PFSK-1 (cell line): ENCODE data around the gene RASGRP2.
A peak's percentile ranks its signal among the peaks of the same experiment; 100 is the strongest.

Experiments used
- FOXP2 ChIP-seq: optimal IDR thresholded peaks from 2 replicates; pipeline ENCODE3; 2011; ENCODE audit warnings: borderline replicate concordance, control low read depth, inconsistent platforms; ENCODE audit not compliant: insufficient read depth; ENCODE audit errors: extremely low read length, extremely low read depth
- POLR2AphosphoS5 ChIP-seq: IDR thresholded peaks from 2 replicates; pipeline ENCODE4 v1.6.1; 2012; ENCODE audit warnings: low read depth, mild to moderate bottlenecking, control low read depth, low read length, moderate library complexity
- REST ChIP-seq, 2 experiments: IDR thresholded peaks; 2 replicates each; pipeline versions ENCODE4 v1.6.1 to v1.8.0; 2011 to 2012; ENCODE audit warnings: low read depth in 2 of 2, low read length in 2 of 2, control low read depth in 1 of 2, inconsistent platforms in 1 of 2, mild to moderate bottlenecking in 1 of 2, moderate library complexity in 1 of 2; ENCODE audit not compliant: insufficient read depth in 1 of 2
- SIN3A ChIP-seq: IDR thresholded peaks from 2 replicates; pipeline ENCODE4 v1.6.1; 2012; ENCODE audit warnings: mild to moderate bottlenecking, low read length, moderate library complexity, borderline replicate concordance; ENCODE audit not compliant: insufficient read depth
- TAF1 ChIP-seq: IDR thresholded peaks from 2 replicates; pipeline ENCODE4 v1.6.1; 2012; ENCODE audit warnings: low read length, control low read depth, borderline replicate concordance; ENCODE audit not compliant: insufficient read depth

RASGRP2 gene

GRCh38 chr11:64745189-64745520, 1.2 kb upstream of the RASGRP2 start:
- TF ChIP-seq POLR2AphosphoS5: no peak
- TF ChIP-seq SIN3A: no peak
- no peak for TF ChIP-seq TAF1
- no peak for TF ChIP-seq FOXP2
- TF ChIP-seq REST (IDR thresholded peaks at IDR 0.05; ENCODE audit: insufficient read depth in 1 of 2, low read depth in 2 of 2, low read length in 2 of 2): no peak

- no peak for TF ChIP-seq FOXP2
- TF ChIP-seq REST (IDR thresholded peaks at IDR 0.05; ENCODE audit: insufficient read depth in 1 of 2, low read depth in 2 of 2, low read length in 2 of 2): no peak
- no peak for TF ChIP-seq SIN3A
- no peak for TF ChIP-seq TAF1
- TF ChIP-seq POLR2AphosphoS5: no peak
These were observed 724 bp upstream of the RASGRP2 start for GRCh38 chr11:64744544-64745188.

- TF ChIP-seq REST (IDR thresholded peaks at IDR 0.05; ENCODE audit: insufficient read depth in 1 of 2, low read depth in 2 of 2, low read length in 2 of 2) (no peak), SIN3A (no peak), FOXP2 (peak; percentile 68), POLR2AphosphoS5 (no peak)
These were observed 902 bp downstream of the RASGRP2 start for GRCh38 chr11:64742889-64743590.

- TF ChIP-seq POLR2AphosphoS5 (no peak), REST (IDR thresholded peaks at IDR 0.05; ENCODE audit: insufficient read depth in 1 of 2, low read depth in 2 of 2, low read length in 2 of 2) (no peak), TAF1 (no peak), FOXP2 (no peak), SIN3A (no peak)
These were observed 1.7 kb downstream of the RASGRP2 start for GRCh38 chr11:64742087-64742888.
